NCI-H345 (cell line): ENCODE measurements around the gene PAK4.

ENCODE experiments used
- DNase-seq: peaks from one replicate; lab custom pipeline; 2025; lab: John Stamatoyannopoulos, UW

Gene PAK4

DNA sequence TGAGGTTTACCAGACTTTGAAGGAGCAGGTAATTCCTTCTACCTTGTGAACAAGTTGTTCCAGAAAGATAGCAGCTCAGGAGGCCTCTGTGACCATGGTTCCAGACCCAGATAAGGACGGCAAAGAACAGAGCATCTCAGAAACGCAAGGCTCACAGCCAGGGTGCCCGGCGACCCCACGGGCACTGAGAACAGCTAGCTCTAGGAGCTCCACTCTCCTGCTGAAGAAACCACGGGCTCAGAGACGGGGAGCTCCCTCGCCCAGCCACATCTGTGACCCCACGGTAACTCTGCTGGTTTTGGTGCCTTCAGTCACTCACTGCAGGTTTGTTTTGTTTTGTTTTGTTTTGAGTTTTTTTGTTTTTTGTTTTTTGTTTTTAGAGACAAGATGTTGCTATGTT is 55.2 kb downstream of the PAK4 start:
- DNase-seq, result no peak

DNA sequence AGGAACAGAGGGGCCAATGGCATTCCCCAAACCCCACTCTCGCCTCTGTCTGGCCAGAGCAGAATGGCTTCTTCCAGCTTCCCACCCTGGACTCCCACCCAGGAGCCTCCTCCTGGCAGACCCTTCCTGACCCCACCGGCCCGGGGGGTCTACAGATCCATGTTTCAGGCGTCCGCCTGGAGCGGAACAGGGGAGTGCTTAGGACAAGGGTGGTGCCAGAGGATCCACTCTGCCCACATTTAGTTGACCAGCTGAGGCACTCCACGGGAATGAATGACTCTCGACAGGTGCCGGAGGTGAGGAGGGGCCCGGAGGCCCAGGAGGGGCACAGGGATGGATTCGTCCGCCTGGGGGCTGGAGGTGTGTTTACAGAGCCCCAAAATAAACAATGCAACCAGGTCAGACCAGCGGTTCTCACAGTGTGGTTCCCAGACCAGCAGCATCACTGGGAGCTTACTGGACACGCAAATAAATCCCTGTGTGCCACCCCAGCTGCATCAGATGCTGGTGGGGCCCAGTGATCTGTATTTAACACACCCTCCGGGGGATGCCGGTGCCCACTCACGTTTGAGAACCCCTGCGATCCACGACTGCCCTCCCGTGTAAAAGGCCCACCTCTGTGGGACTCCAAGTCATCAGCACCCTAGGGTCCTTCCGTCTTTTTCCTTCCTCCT is 56.1 kb downstream of the PAK4 start:
- DNase-seq, result no peak

DNA sequence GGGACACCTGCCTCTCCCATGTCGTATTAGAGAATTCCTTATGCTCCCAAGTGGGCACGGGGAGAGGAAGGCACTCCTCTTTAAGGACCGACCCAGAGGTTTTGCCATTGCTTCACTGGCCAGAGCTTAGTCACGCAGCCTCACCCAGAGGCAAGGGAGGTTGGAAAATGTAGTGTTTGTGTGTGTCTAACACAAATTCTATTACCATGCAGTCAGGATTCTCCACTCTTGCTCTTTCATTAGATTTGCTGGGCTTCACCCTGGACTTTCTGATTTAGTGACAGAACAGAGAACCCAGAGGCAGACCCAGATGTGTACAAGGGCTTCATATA is 56.6 kb downstream of the PAK4 start:
- DNase-seq, result no peak

DNA sequence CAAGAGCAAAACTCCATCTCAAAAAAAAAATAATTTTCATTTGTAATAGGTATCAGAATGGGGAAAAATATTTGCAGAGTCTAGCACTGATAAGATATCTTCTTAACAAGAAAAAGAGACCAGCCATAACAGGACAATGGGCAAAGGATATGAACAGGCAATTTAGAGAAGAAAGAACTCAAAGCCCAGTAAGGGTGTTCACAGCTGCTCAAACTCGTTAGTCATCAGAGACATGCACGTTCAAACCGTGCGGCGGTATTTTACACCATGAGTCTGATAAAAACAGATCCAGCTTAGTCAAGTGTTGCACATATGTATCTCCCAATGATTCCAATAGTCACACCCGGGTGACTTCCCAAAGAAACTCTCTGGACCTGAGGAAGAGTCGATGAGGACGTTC is 57.5 kb downstream of the PAK4 start:
- no peak for DNase-seq

DNA sequence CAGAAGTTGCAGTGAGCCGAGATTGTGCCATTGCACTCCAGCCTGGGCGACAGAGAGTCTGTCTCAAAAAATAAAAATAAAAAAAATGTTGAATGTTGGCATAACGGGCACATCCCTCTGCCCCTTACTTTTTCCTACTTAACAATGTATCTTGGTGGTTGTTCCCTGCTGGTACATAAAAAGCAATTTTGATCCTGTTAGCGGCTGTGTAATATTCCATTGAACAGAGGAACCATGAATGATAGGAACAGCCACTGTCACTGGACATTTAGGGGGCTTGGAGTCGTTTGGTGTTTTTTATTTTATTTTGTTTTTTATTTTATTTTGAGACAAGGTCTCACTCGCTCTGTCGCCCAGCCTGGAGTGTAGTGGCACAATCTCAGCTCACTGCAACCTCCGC is 60.8 kb downstream of the PAK4 start:
- DNase-seq, result no peak

DNA sequence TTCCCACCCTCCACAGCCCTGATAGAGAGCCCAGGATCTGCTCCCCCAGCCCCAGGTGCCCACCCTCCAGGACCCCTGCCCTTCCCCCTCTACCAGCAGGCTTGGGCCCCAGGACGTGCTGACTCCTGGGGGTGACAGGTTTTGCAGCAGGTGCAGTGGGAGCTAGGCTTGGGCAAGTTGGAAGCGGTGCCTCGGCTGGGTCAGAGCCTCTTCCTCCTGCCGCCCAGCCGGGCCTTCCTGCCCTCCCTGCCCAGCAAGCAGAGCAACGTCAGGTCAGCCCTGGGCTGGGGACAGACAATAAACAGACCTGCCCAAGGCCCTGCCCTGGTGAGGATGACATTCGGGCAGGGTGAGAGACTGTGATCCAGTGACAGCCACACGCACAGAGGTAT is 62.0 kb downstream of the PAK4 start:
- DNase-seq, result no peak

DNA sequence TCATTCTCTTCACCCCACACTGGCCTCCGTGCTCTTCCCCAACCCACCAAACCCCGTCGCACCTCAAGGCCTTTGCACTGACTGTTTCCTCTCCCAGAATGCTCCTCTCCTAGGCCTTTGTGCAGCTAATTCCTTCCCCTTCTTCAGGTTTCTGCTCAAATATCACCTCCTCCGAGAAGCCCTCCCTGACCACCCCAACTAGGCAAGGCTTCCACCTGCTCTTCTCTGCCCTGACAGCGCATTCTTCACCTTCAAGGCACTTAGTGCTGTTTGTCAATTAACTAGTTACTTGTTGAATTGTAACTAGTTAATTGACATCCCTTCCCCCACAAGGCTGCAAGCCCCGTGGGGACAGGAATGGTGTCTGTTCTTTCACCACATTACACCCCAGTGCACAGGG is 63.4 kb downstream of the PAK4 start:
- no peak for DNase-seq

DNA sequence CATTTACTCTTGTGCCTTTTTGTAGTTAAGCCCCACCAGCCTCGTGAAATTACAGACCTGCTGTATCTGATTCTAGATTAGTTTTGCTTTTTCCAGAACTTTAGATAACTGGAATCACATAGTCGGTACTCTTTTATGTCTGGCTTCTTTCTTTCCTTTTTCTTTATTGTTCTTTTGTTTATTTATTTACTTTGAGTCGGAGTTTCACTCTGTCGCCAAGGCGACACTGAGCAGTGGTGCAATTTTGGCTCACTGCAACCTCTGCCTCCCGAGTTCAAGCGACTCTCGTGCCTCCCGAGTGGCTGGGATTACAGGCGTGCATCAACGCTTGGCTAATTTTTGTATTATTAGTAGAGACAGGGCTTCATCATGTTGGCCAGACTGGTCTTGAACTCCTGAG is 65.2 kb downstream of the PAK4 start:
- no peak for DNase-seq

DNA sequence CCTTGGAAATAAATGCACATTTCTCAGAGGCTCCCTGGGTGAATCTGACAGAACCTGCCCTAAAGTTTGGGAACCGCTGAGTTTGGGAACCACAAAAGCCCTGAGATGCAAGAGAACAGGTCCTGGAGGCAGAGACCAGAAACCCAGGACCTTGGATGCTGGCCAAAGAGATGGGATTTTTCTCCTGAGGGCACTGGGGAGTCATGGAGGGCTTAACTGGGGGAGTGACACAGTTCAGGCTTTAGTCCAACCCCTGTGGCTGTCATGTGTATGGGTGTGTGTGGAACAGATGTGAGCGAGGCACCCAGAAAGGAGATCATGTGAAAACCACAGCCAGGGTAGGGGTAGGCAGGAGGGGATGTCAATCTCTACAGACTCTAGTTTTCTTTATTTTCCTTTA is 67.3 kb downstream of the PAK4 start:
- no peak for DNase-seq

DNA sequence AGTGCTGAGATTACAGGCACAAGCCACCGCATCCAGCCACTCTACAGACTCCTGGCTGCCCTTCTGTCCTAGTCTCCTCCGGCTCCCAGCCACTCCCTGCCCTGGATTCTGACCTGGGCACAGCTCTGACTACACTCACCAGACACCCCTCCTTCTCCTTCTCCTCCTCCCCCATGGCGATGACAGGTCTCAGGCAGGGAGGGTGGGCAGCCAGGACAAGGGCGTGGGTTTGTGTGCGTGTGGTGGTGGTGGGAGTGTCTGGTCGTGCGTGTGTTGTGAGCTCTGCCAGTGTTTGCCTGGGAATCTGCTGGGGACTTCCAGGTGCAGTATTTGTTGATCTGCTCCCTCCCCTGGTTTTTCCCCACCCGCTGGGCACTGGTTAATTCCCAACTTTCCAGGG is 68.2 kb downstream of the PAK4 start:
- DNase-seq, result no peak

DNA sequence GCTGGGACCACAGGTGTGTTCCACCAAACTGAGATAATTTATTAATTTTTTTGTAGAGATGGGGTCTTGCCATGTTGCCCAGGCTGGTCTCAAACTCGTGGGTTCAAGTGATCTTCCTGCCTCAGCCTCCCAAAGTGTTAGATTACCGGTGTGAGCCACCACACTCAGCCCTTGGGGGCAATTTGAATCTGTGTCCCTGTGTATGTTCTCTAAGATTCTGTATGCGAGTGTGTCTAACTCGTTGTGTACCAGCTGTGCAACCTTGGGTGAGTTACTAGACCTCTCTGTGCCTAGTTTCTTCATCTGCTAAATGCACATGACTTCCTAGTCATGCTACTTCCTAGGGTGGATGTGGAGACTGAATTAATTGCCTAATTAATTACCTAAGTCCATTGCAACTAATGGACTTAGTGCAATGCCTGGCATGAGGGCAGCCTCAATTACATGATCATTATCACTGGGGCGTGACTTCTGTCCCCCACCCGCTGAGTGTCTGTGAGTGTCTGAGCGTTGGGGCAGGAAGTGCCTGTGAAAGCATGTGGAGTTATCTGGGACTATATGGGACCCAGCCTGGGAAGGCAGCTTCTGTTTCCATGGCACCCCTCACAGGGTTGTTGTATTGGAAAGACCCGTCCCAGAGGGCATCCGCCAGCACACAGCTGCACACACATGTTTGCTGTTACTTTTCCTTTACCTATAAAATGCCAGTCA is 69.4 kb downstream of the PAK4 start:
- DNase-seq, result peak; percentile 46

DNA sequence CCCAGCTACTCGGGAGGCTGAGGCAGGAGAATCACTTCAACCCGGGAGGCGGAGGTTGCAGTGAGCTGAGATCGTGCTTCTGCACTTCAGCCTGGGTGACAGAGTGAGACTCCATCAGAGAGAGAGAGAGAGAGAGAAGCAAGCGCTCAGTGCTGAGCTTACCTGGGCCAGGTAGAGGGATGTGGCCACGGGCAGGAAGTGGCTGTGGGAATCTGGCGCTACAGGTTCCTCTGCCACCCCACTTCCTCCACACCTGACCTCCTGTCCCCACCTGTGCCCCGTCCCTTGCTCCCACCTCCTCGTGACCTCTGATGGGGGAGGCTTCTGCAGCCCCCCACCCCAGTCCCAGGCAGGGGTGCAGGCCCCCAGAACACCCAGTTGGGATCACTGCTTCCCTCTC is 70.2 kb downstream of the PAK4 start:
- peak; percentile 17 for DNase-seq

DNA sequence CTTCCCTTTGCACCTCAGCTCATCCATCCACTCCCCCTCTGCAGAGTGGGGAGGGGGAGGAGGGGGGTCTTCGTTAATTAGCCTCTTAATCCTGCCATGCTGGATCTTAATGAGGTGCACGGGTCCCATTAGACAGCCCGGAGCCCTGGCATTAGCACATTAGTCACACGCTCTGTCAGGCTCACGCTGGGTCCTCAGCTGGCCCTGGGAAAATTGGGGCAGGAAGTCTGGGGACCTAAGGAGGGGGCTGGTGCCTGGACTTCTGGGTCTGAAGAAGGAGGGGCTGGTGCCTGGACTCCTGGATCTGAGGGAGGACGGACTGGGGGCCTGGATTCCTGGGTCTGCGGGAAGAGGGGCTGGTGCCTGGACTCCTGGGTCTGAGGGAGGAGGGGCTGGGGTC is 70.7 kb downstream of the PAK4 start:
- no peak for DNase-seq

DNA sequence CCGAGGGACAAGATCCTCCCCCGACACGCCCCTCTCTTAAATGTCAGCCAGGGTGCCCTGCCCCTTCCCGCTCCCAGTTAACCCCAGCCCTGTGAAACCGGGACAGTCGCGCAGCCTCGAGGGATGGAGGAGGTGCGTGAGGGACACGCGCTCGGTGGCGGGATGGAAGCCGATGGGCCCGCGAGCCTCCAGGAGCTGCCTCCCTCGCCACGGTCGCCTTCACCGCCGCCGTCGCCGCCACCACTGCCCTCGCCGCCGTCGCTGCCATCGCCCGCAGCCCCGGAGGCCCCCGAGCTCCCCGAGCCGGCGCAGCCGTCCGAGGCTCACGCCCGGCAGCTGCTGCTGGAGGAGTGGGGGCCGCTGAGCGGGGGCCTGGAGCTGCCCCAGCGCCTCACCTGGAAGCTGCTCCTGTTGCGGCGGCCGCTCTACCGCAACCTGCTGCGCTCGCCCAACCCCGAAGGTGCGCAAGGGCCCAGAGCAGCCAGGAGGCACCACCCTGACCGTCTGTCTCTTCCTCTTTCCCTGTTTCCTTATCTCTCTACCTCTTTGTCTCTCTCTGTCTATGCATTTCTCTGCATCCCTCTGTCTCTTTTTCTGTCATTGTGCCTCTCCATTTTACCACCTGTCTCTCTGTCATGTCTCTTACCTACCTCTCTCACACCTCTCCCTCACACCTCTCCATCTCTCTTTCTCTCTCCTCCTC is 71.4 kb downstream of the PAK4 start, which contains the start of gene NCCRP1:
NCCRP1 (plus strand) TSS at position 105 of the 703 bp plus-strand sequence; CDS start at position 124, 19 bp downstream.
- peak; percentile 43 for DNase-seq

DNA sequence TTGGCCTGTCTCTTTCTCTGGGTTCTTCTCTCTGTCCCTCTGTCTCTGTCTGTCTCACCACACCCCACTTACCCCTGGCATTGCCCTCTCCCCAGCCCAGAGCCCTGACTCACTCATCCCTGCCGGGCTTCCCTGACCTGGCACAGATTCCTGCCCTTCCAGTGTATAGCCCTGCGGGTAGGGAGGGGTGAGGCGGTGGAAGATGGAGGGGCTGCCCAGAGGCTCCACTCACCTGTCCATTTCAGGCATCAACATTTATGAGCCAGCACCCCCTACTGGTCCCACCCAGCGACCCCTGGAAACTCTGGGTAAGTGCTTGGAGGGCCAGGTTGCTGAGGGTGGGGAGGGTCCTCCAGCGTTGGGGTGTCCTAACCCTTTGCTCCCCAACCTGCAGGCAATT is 72.2 kb downstream of the PAK4 start:
- DNase-seq, result no peak

DNA sequence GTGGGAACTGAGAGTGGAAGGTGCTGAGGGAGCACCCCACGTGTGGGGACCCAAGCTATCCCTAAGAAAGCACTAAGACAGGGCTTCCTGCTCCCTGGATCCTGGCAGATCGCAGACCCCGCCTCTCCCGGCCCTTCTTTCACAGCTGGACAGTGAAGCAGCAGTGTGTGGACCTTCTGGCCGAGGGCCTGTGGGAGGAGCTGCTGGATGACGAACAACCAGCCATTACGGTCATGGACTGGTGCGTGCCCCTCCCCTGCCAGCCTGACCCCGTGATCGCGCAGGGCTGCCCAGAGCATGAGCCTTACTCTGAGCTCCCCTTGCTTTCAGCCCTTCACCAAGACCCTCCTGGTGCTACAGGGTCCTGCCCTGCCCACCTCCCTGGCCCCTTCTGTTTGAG is 73.4 kb downstream of the PAK4 start:
- no peak for DNase-seq

DNA sequence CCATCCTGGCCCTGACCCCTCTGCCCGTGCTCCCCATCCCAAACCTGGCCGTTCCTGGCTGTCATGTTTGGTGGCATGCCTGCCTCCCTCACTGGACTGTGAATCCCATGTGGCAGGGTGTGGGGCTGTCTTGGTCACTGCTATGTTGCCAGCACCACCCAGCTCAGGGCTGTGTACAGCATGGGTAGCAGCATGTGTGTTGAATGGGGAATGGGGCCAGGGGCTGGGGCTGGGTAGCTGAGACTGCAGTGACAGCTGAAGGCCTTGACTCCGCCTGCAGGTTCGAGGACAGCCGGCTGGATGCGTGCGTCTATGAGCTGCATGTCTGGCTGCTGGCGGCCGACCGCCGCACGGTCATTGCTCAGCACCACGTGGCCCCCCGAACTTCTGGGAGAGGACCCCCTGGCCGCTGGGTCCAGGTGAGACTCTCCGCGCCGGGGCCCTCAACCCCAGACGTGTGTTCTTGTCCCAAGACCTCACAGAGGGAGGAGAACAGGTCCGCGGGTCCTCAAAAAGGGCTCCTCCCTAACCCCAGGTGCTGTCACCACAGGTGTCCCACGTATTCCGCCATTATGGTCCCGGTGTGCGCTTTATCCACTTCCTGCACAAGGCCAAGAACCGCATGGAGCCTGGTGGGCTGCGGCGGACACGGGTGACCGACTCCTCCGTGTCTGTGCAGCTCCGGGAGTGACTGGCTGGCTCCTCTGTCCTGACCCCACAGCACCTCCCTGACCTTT is 74.6 kb downstream of the PAK4 start:
- DNase-seq, result no peak

DNA sequence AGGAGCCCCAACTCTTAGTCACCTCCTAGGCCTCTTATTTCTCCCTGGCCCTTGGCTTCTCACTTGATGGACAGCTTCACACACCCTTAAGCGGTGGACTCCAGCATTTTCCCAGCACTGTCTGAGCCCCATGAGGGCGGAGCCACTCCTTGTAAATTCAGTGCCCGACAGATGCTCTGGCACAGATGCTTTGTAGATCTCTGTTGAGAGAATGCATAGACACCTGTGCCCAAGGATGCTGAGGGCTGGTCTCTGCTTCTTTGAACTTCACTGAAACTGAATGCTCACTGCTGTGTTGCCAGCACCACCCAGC is 75.2 kb downstream of the PAK4 start:
- DNase-seq, result no peak

DNA sequence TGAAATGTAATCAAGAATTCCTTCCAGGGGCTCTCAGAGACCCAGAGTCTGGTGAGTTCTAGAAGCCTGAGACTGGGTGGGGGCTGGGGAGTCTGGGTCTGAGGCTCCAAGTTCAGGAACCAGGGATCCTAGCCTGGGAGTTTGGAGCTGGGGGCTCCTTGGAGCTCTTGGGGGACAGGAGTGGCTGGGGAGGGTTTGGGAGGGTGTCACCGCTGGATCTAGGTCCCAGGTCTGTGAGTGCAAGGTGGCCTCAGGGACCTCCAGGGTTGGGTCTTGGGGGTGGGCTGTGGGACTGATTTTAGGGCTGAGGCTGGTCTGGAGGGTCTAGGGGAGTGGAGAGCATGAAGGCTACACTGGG is 77.4 kb downstream of the PAK4 start:
- no peak for DNase-seq

DNA sequence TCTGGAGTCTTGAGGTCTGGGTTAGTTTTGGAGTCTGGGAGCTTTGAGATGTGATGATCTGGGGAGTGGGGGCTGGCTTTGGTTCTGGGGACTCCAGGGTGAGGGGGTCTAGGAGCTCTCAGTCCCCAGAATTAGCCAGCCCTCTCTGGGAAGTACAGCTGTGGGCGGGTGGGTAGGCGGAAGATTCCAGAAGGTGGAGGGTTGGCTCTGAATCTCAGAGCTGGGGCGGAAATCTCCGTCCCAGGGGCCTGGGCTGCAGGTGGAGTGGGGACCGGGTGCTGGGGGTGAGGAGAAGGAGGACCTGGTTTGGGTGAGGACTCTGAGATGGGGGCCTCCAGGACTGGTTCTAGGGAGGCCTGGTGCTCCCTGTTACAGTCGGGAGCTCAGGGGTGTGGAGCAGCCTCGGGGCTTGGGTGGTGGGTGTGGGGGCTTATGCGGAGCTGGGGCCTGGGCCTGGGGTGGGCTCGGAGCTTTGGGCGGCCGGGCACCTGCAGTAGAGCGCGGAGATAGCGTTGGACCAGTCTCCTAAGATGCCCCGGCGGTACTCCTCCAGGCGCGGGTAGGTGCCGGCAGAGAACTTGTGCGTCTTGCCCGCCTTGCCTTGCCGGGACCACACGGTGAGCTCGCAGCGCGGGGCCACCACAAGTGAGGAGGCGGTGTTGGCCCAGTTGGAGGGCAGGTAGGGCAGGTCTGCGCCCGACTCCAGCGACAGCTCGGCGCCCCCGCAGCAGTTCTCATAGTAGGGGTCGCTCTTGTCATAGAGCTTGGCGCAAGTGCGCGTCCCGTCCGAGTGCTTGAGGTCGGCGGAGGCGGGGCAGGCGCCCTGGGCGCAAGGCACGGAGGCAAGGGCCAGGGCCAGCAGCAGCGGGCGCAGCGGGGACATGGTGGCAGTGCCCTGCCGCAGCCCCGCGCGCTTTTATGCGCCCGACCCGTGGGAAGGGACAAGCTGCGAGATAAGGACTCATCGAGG is 78.1 kb downstream of the PAK4 start, which contains the start of gene SYCN:
SYCN (minus strand) TSS at position 892 of the 970 bp plus-strand sequence; CDS start at position 883, 9 bp downstream.
- DNase-seq, result no peak

DNA sequence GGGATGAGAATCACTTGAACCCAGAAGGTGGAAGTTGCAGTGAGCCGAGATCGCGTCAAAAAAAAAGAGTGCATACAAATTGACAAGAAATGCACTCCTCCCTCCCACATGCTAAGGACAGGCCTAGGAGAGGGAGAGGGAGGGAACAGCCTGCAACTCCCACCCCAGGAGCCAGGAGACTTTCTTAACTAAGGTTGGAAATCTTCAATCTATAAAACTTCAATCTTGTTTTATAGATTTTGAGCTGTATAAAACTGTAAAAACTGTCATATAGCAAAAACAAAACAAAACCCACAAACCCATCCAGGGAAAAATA is 79.8 kb downstream of the PAK4 start:
- DNase-seq, result no peak

DNA sequence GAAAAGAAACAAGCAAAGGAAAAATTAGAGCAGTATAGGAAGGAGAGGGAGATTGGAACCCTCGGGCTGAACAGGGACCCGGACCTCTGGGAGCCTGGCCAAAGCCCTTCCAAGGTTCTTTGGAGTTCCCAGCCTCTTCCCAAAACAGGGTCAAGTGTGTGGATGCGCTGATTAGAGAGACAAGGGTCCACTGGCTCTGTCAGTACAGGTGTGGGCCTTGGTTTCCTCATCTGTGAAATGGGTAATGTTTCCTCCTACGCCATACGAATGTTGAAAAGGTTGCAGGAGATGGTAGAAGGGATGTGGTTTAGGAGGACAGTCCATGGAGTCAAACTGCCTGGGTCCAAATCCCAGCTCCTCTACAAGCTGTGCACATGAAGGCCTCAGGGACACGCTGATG is 80.5 kb downstream of the PAK4 start:
- DNase-seq, result no peak
